HG03280 (cell line): ENCODE measurements around the gene ATP8A2.

Experiments used
- ATAC-seq: cut with Tn5 transposase; IDR thresholded peaks from one replicate; pipeline ENCODE4 v1.9.1; 2021; ENCODE audit warnings: mild to moderate bottlenecking, moderate library complexity; ENCODE audit not compliant: unreplicated experiment

ATP8A2 gene

DNA sequence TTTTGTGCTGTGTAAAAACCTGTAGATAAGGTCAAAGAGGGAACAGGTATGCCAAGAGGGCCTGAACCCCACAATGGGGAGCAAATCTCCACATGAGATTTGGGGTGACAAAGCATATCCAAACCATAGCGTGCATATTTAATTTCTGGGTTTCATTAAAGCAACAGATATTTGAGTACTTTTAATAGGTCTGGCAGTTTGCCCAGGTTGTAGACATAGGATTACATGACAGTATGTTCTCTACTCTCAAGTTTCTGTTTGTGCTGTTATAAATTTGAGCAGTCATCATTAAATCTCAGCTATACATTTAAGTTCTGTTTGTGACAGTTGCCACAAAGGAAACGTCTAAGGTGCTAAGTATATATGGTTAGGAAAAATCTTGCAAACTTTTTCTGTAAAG, 236.4 kb downstream of the ATP8A2 start:
- no peak for ATAC-seq

DNA sequence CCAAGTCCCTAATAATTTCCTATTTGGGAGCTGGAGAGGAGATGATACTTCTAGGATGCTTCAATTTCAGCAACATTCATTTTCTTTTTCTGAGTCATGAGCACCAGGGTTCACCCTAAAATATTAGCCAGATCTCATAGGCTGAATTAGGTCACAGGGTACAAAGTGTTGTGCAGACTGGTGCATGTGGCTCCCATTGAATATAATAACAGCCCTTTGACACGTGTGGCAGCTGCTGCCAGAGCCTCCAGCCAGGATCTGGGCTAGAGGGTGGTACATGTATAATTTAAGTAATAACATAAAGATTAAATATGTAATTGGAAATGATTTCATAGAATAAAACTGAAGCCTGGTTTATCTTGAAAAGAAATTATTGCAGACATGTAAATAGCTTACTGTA, 244.9 kb downstream of the ATP8A2 start:
- no peak for ATAC-seq

DNA sequence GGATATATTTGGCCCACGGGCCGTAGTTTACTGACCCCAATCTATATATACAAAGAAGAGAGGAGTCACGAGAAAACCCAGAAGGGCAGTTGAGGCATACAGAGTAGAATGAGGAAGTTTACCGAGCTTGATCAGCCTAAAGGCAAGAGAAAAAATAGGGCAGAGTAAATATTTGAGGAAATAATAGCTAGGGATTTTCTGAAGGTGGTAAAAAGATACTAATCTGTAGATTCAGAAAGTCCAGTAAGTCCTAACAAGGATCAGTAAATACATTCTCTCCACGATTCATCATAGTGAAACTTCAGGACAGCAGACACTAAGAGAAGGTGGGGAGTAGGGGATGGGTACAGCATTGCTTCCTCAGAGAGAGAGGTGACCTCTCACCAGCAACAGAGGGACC, 248.1 kb downstream of the ATP8A2 start:
- no peak for ATAC-seq

DNA sequence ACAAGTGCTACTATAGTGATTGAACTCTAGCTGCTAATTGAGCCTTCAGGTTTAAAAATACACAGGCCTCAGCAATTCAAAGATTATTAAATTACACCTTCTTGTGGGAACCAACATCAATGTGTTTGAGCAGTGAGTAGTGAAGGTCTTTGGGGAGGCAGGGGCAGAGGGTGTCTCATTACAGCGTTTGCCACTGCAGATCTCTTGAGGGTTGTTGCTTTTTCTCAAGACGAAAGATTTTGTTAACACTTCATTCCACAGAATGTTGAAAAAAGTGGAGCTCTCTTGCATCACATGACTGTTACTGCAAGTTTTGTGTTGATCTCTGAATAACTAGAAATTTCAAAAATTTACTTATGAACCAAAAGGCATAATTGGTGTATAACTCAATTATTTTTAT, 253.6 kb downstream of the ATP8A2 start:
- no peak for ATAC-seq

DNA sequence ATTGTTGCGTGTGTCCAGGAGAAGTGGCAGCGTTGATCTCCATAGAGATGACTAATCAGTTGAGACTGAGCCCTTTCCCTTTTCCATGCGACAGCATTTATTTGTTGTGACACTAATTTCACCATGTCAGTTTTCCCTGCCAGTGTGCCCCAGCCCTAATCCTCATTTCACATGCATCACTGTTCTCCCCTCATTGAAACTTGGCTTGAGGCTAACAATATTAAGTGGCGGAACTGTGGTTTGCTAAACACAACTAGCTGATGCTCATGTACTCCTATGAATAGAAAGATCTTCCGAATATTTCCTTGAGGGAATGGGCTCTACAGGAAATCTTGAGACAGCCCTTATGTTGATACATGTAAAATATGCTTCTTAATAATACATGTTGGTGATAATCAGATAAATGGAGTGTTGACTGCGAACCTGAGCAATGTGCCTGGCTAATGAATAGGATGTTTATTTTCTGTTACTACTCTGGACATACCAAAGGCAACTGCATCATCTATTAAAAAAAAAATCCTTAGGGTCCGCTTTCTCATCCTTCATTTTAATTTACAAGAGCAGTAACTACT, 258.6 kb downstream of the ATP8A2 start:
- ATAC-seq = no peak

DNA sequence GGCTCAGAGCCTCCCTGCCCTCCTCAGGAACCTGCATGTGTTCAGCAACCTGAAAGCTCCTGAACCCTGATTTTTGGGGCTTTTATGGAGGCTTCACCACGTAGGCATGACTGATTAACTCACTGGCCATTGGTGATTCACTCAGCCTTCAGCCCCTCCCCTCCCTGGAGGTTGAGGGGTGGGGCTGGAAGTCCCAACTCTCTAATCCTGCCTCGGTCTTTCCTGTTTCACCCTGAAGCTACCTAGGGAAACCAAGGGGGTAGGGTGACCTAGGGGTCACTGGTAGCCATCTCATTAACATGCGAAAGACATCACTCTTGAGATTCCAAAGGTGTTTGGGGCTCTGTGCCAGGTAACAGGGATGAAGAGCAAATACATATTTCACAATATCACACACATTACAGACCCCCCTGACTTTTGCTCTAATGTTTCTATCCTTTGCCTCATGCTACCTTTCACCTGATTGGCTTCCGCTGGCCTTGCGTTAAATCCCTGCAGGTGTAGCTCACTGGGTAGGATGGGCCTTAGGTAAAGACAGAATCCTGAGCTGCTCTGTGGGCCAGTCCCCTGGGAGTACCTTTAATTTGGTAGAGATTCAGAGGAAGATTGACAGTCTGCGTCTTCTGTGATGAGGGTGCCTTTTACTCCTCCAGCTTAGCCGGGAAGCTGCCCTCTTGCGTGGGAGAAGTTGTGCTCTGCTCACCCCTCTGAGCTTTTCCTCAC, 260.6 kb downstream of the ATP8A2 start:
- no peak for ATAC-seq

DNA sequence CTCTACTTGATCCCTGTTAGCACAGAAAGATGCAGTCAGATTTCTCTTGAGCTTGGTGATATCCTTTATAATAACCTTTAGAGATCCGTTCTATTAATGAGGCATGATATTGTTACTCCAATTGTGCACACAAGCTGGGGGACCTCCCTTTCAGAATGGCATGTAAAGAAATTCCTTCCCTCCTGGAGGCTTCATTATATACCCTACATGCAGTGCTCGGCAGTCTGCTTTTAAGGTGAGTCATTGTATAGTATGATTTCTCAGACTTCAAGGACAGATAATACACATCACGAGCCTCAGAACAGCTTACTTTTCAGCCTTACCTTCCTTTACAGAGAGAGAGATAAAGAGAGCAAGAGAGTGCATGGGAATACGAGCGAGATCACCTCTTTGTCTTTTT, 261.3 kb downstream of the ATP8A2 start:
- no peak for ATAC-seq

DNA sequence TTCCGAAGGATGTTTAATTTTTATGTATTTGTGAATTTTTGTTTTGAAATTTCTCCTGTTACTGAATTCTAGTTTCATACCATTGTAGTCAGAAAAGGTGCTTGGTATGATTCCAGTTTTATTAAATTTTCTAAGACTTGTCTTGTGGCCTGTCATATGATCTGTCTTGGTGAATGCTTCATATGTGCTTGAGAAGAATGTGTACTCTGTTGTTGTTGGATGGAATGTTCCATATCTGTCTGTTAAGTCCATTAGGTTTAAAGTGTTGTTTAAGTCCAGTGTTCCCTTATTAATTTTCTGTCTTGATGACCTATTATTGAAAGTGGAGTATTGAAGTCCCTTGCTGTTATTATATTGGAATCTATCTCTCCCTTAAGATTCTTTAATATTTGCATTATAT, 273.9 kb downstream of the ATP8A2 start:
- no peak for ATAC-seq

DNA sequence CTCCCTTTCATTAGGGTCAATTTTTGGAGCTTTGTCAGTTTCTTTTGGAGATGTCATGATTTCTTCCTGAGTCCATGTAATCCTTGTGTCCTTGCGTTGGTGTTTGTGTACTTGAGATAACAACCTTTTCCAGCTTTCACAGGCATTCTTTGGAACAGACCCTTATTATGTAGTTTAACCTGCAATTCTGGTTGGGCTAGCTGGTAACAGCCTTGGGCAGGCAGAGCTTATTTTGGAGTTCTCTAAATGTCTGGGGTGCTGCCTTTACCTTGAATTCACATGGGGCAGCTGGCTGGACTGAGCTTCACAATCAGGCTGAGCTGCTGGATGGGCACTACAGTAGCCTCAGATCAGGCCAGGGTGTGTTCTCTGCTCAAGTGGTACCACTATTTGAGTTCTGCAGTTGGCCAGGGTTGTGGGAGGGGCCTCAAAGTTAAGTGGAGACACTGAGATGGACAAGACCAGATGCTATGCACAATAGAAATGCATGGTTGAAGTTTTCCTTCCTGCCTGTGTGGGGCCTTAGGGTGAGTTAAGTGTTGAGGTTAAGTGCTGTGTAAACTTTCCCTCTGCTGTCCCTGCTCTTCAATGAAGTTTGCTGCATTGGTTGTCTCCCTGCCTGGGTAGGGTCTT, 277.3 kb downstream of the ATP8A2 start:
- no peak for ATAC-seq

DNA sequence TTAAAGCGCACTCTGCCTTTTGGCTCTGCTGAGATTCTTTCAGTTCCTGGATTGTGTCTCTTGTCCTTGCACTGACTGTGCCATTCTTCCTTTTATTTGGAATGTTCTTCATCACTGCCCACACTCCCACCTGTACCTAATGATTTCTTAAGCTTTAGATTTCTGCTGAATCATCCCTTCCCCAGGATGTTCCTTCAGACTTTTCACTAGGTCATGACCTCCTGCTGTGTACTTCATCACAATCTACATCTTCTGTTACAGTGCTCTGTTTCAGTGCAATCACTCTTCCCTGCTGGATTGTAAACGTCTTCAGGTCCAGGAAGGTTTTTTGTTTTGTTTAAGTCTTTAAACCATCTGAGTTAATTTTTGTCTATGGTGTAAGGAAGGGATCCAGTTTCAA, 281.0 kb downstream of the ATP8A2 start:
- no peak for ATAC-seq

DNA sequence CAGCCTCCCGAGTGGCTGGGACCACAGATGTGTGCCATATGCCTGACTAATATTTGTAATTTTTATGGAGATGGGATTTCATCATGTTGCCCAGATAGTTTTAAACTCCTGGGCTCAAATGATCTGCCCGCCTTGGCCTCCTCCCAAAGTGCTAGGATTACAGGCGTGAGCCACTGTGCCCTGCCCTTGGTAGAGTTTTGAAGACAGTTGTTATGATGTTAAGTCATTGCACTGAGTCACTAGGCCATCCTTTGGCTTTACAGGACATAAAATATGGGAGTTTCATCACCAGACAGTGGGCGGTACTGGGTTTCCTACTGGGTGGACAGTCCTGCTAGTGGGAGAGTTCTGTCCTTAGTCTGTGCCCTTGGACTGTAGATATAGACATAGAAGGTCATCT, 282.5 kb downstream of the ATP8A2 start:
- ATAC-seq = no peak

DNA sequence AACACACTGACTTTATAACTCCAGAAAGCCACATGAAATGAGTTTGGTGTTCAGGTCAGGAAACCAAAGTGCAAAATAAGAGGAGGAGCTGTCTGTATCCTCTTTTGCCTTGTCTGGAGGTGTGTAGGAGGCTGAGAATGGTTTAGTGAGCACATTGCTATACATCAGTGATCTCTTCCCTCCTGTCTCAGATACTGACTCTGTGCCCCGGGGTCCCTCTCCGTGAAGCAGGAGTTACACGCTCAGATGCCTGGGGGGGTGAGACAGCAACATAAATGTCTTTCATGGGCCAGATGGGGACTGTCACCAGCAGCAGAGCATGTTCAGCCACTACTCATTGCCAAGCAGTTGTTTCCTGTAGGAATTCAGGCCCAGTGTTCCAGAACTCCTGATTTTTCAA, 285.4 kb downstream of the ATP8A2 start:
- ATAC-seq = no peak

DNA sequence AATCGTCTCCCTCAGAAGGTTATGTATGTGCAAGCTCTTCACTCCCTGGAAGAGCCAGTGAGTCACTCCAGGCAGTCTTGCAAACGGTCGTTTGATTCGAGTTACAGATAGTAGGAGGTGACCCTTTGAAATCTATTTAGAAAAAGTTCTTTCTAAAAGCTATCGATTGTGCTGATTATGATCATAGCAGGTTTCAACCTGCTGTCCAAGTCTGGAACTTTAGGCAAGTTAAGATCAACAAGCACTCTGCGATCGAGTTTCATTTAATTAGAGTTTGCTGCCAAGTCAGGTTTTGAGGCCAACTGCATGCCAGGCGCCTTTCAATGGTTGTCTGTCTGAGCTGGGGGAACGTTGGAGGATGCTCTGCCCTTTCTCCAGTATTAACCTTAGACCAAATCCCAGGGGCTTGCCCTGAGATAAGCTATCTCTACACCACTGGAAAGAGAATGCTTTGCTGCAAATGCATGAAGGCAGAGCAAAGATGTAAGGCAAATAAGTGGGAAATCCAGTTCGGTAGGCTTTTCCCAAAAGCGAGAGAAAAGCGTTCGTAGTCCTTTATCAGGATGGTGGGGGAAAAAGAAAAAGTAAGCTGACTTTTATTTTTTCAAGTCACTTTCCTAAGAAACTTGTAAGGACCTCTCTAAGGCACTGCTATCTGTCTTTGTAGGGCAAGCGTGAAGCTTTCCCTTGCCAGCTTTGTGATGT, 287.5 kb downstream of the ATP8A2 start:
- no peak for ATAC-seq

DNA sequence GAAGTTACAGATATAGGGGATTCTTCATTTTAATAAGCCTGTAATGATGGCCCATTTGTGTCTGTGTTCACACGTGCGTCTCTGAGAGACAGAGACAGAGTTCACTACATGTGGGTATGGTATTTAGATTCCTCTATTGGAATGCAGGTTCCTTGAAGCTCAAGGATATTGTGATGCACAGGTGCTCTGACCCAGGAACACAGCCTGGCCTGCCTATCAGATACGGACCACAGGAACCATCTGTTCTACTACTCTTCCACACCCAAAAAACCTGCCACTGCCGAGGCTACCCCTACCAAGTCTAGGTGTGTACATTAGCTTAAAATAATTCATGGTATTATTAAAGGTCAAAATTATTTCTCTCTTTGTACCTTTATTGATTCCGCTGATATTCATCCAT, 289.2 kb downstream of the ATP8A2 start:
- ATAC-seq = no peak

DNA sequence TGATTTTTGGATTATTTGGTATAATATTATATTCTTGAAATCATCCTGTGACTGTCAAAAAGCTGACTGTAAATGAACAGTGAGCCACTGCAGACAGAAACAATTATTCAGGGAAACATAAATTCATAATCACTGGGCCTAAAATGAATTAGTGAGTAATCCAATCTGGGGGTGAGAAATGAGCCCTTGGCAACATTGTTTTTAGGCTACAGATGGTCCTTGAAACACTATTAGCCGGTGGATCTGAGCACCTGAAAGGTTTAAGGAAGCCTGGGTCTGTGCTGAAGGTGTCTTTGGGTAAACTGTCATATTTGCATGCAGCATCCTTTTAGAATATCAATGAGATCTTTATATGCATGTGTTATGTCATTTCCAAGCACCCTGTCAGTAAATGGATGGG, 290.7 kb downstream of the ATP8A2 start:
- ATAC-seq = no peak

DNA sequence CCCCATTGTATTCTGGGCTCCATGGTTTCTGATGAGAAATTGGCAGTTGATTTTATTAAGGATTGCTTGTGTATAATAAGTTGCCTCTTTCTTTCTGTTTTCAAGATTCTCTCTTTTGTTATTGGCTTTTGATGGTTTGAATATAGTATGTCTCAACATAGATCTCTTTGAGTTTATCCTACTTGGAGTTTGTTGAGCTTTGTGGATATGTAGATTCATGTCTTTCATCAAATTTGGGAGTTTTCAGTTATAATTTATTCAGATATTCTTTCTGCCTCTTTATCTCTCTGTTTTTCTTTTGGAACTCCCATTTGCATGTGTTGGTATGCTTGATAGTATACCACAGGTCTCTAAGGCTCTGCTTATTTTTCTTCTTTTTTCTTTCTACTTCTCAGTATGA, 296.6 kb downstream of the ATP8A2 start:
- no peak for ATAC-seq

DNA sequence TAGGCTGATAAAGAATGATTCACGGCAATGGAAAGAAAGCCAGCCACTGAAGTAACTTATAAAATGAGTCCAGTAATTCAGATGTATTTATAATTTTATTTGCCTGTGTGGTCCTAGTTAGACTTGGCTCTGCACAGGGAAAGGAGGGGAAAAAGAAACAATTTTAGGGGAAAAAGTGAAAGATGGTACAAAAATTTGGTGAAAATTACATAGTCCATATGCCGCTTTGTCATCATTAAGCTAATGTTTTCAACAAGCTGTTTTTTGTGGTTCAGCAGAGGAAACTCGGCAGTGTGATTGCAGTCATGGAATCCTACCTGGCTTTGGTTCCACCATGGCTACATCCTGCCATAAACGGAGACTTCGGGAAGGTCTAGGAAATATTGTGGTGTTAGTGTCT, 301.9 kb downstream of the ATP8A2 start:
- ATAC-seq = no peak

DNA sequence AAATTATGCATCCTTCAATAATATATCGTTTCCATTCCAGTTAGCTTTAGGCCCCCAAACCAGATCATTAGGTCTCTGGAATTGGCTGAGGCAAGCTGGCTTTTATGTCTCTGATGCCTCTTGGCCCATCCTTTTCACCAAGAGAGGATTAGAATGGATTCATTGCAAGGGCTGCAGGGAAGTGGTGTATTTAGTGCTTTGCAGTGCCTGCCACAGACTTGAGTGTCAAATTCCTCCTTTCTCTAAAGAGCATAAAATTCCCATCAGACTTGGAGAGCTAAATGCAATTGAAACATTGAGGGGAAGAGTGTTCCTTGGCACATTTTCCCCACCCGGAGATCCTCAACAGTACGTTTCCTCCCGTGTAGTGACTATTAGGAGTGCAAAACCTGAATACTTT, 302.6 kb downstream of the ATP8A2 start:
- no peak for ATAC-seq

DNA sequence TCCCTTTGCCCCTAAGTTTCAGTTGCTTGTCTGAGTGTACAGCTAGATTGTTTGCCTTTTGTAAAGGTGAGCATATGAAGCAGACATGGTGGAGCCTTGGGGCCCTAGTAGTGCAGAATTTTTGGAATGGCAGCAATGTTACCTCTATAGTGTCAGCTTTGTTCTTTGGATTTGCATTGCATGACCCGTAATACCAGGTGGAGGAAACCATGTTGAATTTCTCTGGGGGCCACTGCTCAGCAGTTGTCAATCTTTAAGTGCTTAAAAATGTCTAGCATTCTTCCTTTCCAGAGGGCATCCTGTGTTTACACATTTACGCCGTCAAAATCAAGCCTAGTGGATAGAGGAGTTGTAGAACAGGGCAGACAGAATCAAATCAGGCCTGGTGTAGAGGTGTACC, 303.3 kb downstream of the ATP8A2 start:
- no peak for ATAC-seq

DNA sequence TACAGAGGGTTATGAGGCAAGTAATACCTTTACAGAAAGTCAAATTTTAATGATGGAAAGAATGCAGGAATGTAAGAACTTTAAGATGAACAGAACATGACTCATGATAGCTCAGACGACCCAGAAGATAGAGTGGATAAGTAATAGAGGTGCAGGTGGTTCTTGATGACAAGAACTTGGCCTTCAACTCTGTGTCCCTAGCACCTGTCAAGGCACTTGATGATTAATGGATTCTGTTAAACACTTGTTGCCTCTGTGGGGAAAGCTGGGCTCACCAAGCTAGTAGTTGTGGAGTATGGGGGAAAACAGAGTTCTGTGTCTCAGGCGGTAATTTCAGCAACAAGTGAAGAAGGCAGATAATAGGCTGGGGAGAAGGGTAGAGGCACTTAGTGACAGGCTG, 306.2 kb downstream of the ATP8A2 start:
- no peak for ATAC-seq

DNA sequence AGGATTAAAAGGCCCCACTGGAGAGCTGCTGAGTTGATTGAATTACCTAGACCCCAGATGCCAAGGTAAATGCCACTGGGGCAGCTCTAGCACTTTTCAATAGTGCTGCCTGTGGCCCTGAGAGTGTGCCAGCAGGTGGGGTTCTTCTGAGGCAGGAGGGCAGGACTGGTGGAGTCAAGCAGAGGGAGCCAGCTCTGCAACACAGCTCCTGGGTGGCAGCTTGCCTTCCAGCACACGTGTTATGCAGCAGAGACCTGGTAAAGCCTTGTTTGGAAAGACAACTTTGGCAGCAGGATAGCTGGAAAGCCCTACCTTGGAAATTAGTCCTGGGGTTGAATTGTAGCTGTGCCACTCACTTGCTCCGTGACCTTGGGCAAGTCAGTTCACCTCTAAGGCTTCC, 306.6 kb downstream of the ATP8A2 start:
- ATAC-seq = no peak

DNA sequence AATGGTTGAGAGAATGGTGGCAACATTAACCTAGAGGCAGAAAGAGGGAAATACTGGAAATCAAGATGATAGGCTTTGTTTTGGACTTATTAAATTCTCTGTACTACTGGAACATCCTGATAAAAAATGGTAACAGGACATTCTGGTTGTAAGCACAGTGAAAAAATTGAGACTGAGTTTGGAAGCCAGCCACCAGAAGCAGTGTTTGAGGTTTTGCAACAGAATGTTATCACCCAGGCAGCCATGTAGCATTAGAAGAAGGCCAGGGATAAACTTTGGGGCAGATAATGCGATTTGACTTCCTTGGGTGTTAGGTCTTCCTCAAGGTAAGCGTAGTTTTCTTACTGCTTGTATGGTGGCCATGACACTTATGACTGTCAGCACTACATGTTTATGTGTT, 307.4 kb downstream of the ATP8A2 start:
- no peak for ATAC-seq
